Measurements from ENCODE around the gene CIC.
A peak's percentile ranks its signal among the peaks of the same experiment; 100 is the strongest.

Gene CIC

DNA sequence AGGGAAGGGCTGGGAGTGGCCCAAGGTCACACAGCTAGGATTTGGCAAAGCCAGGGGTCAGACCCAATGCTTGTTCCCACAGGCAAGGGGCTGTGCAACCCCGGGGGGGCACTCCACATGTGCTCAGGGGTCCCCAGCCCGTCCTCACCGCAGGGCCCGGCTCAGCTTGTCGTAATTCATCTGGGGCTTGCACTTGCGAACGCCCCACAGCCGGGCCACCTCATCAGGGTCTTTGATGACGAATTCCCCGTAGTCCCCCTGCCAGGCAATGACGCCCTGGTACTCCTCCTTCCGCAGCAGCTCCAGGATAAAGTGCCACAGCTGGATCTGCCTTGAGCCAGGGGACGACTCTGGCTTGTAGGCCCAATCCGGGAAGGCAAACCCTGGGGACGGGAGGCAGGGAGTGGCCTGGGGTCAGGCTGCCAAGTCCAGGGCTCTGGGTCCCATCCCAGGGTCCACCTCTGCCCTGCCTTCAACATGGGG is 18.8 kb upstream of the CIC start:
- Histone ChIP-seq H3K4me3 (ENCODE audit: low read depth, low read length) (no peak overlapping the region), H3K9me3 (no peaks in the 10 kb centered on the region), H3K4me1 (peaks cover 19% of the 10 kb centered on the region), H3K27me3 (no peaks in the 10 kb centered on the region), H3K36me3 (peaks cover 26% of the 10 kb centered on the region)
- DNase-seq: no peak
- TF ChIP-seq, protein P1, sequence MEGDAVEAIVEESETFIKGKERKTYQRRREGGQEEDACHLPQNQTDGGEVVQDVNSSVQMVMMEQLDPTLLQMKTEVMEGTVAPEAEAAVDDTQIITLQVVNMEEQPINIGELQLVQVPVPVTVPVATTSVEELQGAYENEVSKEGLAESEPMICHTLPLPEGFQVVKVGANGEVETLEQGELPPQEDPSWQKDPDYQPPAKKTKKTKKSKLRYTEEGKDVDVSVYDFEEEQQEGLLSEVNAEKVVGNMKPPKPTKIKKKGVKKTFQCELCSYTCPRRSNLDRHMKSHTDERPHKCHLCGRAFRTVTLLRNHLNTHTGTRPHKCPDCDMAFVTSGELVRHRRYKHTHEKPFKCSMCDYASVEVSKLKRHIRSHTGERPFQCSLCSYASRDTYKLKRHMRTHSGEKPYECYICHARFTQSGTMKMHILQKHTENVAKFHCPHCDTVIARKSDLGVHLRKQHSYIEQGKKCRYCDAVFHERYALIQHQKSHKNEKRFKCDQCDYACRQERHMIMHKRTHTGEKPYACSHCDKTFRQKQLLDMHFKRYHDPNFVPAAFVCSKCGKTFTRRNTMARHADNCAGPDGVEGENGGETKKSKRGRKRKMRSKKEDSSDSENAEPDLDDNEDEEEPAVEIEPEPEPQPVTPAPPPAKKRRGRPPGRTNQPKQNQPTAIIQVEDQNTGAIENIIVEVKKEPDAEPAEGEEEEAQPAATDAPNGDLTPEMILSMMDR (IDR thresholded peaks at IDR 0.05; ENCODE audit: low read depth, low read length): no peak

DNA sequence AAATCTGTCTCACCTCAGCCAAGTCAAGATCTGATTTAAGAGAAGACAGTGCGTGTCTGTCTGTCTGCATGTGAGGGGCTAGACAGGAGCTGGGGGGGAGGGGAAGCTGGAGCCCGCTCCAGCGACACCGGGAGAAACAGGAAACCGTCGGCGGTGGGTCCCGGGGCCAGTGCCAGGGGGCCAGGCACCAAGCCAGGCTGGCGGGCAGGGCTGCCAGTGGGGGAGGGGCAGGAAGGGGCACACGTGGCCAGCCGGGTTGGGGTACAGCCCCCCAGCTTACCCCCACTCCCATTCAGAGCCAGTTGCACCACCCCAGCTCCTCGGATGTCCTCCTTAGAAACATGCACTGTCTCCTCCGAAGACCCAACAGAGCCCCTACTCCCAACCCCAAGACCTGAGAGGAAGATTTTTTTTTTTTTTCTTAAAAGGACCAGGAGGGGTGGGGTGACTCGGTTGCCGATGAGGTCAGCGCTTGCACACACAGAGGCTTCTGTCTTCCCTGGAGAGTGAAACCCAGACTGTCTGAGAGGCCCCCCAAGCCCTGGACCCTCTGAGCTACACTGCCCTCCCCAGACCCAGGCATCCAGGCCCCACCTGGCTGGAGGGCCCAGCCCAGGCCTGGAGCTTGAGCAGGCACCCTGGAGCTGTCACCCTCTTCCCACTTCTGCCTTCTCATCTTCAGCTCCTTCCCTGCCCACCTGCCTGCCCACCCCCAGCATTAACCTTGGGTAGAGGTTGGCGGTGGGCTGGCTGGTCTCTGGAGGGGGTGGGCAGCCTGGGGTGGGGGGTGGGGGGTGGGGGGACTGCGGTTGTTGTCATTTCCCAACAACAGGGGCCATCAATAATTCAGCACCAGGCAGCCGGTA is 18.2 kb upstream of the CIC start:
- TF ChIP-seq, protein P1 (IDR thresholded peaks at IDR 0.05; ENCODE audit: low read depth, low read length): no peak
- Histone ChIP-seq H3K4me1 (peaks cover 17% of the 10 kb centered on the region), H3K36me3 (peaks cover 26% of the 10 kb centered on the region), H3K4me3 (ENCODE audit: low read depth, low read length) (peak overlapping the region; percentile 28), H3K27me3 (no peaks in the 10 kb centered on the region), H3K9me3 (no peaks in the 10 kb centered on the region)
- no peak for DNase-seq

DNA sequence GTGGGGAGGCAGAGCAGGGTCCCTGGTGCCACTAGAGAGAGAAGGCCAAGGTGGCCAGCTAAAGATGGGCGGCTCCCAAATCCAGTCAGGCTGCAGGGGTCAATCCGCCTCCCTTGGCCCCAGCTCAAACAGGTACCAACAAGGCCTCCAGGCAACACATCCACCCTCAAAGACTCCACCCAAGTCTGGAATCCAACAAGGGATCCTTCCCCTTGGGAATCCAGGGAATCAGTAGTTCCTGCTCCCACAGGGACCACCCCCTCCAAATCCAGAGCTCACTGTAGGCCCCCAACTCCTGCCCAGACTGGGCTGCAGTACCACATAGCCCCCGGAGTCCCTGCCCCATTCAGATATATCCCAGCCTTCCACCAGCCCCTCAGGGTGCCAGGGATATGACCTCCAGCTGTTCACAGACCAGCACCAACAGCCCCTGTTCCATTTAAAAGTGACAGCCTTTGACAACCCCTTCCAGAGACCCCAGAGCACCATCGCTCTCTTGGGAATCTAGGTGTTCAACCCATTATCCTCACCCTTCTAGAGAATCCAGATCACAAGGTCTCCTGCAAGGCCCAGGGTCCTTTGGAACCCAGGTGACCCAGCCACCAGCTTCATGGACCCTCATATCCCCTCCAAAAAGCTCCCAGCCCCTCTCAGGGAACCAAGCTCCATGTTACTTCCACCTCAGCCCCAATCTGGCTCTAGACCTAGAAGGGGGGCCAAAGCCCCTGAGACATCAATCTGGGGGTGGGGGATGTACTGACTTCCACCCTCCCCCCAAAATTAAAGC is 17.3 kb upstream of the CIC start:
- no peak for DNase-seq
- TF ChIP-seq, protein P1 (IDR thresholded peaks at IDR 0.05; ENCODE audit: low read depth, low read length): no peak
- H3K36me3 ChIP-seq: peaks cover 26% of the 10 kb centered on the region
- no peaks in the 10 kb centered on the region for H3K27me3 ChIP-seq
- peaks cover 8% of the 10 kb centered on the region for H3K4me1 ChIP-seq
- no peaks in the 10 kb centered on the region for H3K9me3 ChIP-seq
- peak overlapping the region; percentile 93 for H3K4me3 ChIP-seq (ENCODE audit: low read depth, low read length)

- Histone ChIP-seq H3K36me3 (peaks cover 26% of the 10 kb centered on the region), H3K4me1 (peaks cover 8% of the 10 kb centered on the region), H3K4me3 (ENCODE audit: low read depth, low read length) (peak overlapping the region; percentile 93), H3K27me3 (no peaks in the 10 kb centered on the region), H3K9me3 (no peaks in the 10 kb centered on the region)
- TF ChIP-seq, protein P1 (IDR thresholded peaks at IDR 0.05; ENCODE audit: low read depth, low read length): no peak
- DNase-seq: no peak
Measured at GRCh38 chr19:42252365-42253244, 16.4 kb upstream of the CIC start.

GRCh38 chr19:42253245-42254088 is 15.6 kb upstream of the CIC start:
- TF ChIP-seq, protein P1 (IDR thresholded peaks at IDR 0.05; ENCODE audit: low read depth, low read length): no peak
- H3K4me1 ChIP-seq: peaks cover 8% of the 10 kb centered on the region
- peak overlapping the region; percentile 93 for H3K4me3 ChIP-seq (ENCODE audit: low read depth, low read length)
- peak; percentile 66 for DNase-seq
- H3K9me3 ChIP-seq: no peaks in the 10 kb centered on the region
- H3K36me3 ChIP-seq: peaks cover 26% of the 10 kb centered on the region
- no peaks in the 10 kb centered on the region for H3K27me3 ChIP-seq
